ENCODE measurements around the gene ABCG5.

ABCG5 gene

DNA sequence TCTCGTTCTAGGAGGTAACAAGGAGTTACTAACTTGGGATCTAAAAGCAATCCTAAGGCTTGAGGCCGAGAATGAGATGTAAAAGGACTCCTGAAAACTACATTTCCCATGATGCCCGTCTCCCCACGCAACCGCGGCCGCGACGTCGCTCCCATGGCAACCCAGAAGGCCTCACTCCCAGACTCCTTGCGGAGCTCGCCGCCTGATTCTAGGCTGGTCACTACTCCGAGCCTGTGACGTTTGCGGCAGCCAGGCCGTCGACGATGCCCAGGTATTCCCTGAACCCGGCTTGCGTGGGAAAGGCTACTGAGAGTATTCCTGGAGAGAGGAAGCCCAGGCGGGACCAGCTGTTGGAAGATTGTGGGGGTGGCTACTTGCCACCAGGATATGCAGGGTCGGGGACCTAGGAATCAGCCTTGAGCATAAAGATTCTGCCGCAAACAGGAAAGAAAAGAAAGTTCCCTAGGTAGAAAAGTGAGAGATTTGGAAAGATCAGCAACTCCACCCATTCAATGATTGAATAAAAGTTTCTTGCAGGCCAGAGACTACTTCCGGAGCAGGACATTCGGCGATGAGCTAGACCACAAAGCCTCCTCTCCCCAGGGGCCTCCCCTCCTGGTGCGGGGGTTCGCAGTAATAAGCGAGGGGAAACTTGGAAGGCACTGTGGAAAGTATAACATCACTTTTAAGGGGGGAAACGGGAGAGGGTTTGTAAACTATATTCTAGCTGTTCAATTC lies 64.6 kb downstream of the ABCG5 start, which contains the start of gene DYNC2LI1:
DYNC2LI1 (plus strand) TSS at position 164 of the 738 bp plus-strand sequence; CDS start at position 264, 100 bp downstream.
- H3K9me3 ChIP-seq (ENCODE audit: control insufficient read depth, insufficient read depth, low read length), result no peaks in the 10 kb centered on the region
- no peak within 1 kb of the TSS for H3K9ac ChIP-seq (ENCODE audit: low read depth, low read length)
- H3K4me3 ChIP-seq (ENCODE audit: low read depth, low read length), result peak within 1 kb of the TSS; percentile 78
- no peaks in the 10 kb centered on the region for H3K27me3 ChIP-seq (ENCODE audit: control insufficient read depth, insufficient read depth, low read length)
- no peaks in the 10 kb centered on the region for H3K36me3 ChIP-seq (ENCODE audit: control insufficient read depth, insufficient read depth, low read length)
- H3K4me1 ChIP-seq (ENCODE audit: control insufficient read depth, insufficient read depth, low read length), result peaks cover 2% of the 10 kb centered on the region

DNA sequence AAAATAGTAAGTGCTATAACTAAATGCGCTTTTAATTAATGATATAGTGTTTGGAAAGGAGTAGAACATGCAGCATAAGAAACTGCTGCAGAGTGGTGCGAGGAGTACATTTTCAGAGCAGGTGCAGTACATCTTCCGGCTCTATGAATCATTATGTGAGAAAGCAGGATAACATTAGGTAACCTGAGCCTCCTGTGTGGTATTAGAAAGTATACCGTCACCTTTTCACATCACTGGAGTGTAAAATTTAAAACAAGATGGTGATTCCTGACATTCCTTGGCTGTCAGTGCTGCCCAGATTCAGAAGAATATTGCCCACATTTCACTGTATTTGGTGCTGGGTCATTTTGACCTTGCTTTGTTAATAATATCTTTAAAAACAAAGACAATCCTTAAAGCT lies 72.6 kb downstream of the ABCG5 start:
- Histone ChIP-seq H3K36me3 (ENCODE audit: control insufficient read depth, insufficient read depth, low read length) (no peaks in the 10 kb centered on the region), H3K4me3 (ENCODE audit: low read depth, low read length) (no peak overlapping the region), H3K27me3 (ENCODE audit: control insufficient read depth, insufficient read depth, low read length) (no peaks in the 10 kb centered on the region), H3K4me1 (ENCODE audit: control insufficient read depth, insufficient read depth, low read length) (no peaks in the 10 kb centered on the region), H3K9ac (ENCODE audit: low read depth, low read length) (no peak overlapping the region), H3K9me3 (ENCODE audit: control insufficient read depth, insufficient read depth, low read length) (no peaks in the 10 kb centered on the region)

DNA sequence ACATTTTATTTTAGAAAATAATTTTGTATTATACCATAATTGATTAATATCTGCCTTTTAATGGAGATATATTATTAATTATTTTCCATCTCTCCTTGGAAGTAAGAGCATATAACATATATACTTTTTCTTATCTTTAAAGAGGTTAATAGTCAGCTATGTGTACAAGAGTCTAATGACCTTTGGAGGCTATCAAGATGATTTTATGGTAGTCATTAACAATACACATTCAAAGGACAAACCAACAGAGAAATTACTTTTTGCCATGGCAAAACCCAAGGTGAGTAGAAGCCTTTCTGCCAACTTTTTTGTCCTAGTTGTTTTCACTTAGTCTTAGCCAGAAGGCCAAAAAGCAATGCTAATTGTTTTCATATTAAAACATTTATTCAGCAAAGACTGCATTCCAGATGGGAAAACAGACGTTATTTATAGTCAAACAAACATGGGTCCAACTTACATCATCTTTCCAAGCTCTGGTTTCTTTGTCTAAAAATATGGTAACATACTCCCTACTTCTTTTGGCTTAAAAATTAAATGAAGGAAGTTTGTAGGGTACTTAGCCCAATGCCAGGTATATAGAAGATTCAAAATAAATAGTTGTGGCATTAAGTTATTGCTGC lies 74.4 kb downstream of the ABCG5 start:
- no peak overlapping the region for H3K4me3 ChIP-seq (ENCODE audit: low read depth, low read length)
- no peak overlapping the region for H3K9ac ChIP-seq (ENCODE audit: low read depth, low read length)
- no peaks in the 10 kb centered on the region for H3K36me3 ChIP-seq (ENCODE audit: control insufficient read depth, insufficient read depth, low read length)
- H3K9me3 ChIP-seq (ENCODE audit: control insufficient read depth, insufficient read depth, low read length), result no peaks in the 10 kb centered on the region
- H3K27me3 ChIP-seq (ENCODE audit: control insufficient read depth, insufficient read depth, low read length), result no peaks in the 10 kb centered on the region
- no peaks in the 10 kb centered on the region for H3K4me1 ChIP-seq (ENCODE audit: control insufficient read depth, insufficient read depth, low read length)

DNA sequence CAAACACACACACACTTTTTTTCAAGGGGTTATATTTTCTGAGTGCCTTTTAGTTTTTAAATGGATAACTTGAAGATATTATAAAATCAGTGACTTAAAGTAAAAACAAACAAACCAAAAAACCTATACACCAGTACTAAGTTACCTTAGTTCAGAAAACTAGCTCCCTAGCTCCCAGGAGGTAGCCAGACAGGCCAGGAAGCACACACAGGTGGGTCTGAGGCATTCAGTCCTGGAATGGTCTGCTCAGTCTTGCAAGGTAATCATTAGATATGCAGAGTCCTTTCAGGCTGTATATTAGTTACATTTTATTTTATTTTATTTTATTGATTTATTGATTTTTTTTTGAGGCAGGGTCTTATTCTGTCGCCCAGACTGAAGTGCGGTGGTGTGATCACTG lies 75.5 kb downstream of the ABCG5 start:
- H3K27me3 ChIP-seq (ENCODE audit: control insufficient read depth, insufficient read depth, low read length), result no peaks in the 10 kb centered on the region
- no peak overlapping the region for H3K9ac ChIP-seq (ENCODE audit: low read depth, low read length)
- H3K9me3 ChIP-seq (ENCODE audit: control insufficient read depth, insufficient read depth, low read length), result no peaks in the 10 kb centered on the region
- no peaks in the 10 kb centered on the region for H3K36me3 ChIP-seq (ENCODE audit: control insufficient read depth, insufficient read depth, low read length)
- H3K4me1 ChIP-seq (ENCODE audit: control insufficient read depth, insufficient read depth, low read length), result no peaks in the 10 kb centered on the region
- no peak overlapping the region for H3K4me3 ChIP-seq (ENCODE audit: low read depth, low read length)

All from iPS-15b (cell line).